Tibial nerve (tissue), 4 donors: Measurements from ENCODE around the gene TPP2. TPM values are rescaled to one million over a fixed set of nuclear protein-coding genes. Genes with fewer than 3 reads are reported as not detected.

Source experiments
- DNase-seq, 2 donors: peaks; one replicate each; pipeline ENCODE4 v3.0.0-alpha.2; 2019; ENCODE audit warnings: low spot score in 2 of 2
- H3K27ac ChIP-seq, 4 donors: fragments of 200-600 bp; sonication (generic) in 3 of 4; one replicate each; pipeline ENCODE4 v1.5.1; 2017 to 2019; ENCODE audit warnings: mild to moderate bottlenecking in 1 of 4
- H3K27me3 ChIP-seq, 2 donors: fragments of 200-600 bp; sonication (generic) in 1 of 2; one replicate each; pipeline versions ENCODE4 v1.5.1 to v1.6.0; 2017 to 2019
- H3K36me3 ChIP-seq, 3 donors: fragments of 200-600 bp; sonication (generic); one replicate each; pipeline ENCODE4 v1.5.1; 2018 to 2019
- H3K4me1 ChIP-seq, 4 donors: fragments of 200-600 bp; sonication (generic) in 3 of 4; one replicate each; pipeline ENCODE4 v1.5.1; 2017 to 2019
- H3K4me3 ChIP-seq, 4 donors: fragments of 200-600 bp; sonication (generic) in 3 of 4; one replicate each; pipeline ENCODE4 v1.5.1; 2017 to 2019; ENCODE audit warnings: mild to moderate bottlenecking in 1 of 4, moderate library complexity in 1 of 4
- H3K9me3 ChIP-seq, 4 donors: fragments of 200-600 bp; sonication (generic) in 3 of 4; one replicate each; pipeline ENCODE4 v1.5.1; 2017 to 2019
- EP300 ChIP-seq, 2 donors: sonication (generic); formaldehyde crosslinking; IDR thresholded peaks; one replicate each; pipeline ENCODE4 v1.6.1; 2017; ENCODE audit warnings: antibody characterized with exemption in 2 of 2, mild to moderate bottlenecking in 1 of 2
- POLR2A ChIP-seq, 2 donors: fragments of 450-650 bp; IDR thresholded peaks; one replicate each; pipeline ENCODE4 v1.6.1; 2017; ENCODE audit warnings: antibody characterized with exemption in 2 of 2, mild to moderate bottlenecking in 2 of 2, moderate library complexity in 2 of 2
- WGBS, 2 donors: methylation state at CpG; one replicate each; pipeline ENCODE4 v1.1.5; 2018; 5-methylcytosine and 5-hydroxymethylcytosine counted together
- total RNA-seq, 4 donors: library from RNA; depleted of rRNA; stranded (reverse); fragments of >200 nt; gene quantifications; one replicate each; pipeline ENCODE4 v1.1.0, GENCODE V29; 2016
- TF ChIP-seq, protein P1 (sequence below), 5 experiments: fragments of 200-600 bp in 3 of 5; fragments of 450-650 bp in 2 of 5; sonication (generic) in 3 of 5; IDR thresholded peaks; one replicate each; pipeline ENCODE4 v1.5.1; 2016 to 2019; ENCODE audit warnings: antibody characterized with exemption in 5 of 5, mild to moderate bottlenecking in 3 of 5, moderate library complexity in 2 of 5

Gene TPP2
- total RNA-seq, 4 donors from 2014 or later, result 37.8 to 47.5 (median 43.9) TPM

DNA sequence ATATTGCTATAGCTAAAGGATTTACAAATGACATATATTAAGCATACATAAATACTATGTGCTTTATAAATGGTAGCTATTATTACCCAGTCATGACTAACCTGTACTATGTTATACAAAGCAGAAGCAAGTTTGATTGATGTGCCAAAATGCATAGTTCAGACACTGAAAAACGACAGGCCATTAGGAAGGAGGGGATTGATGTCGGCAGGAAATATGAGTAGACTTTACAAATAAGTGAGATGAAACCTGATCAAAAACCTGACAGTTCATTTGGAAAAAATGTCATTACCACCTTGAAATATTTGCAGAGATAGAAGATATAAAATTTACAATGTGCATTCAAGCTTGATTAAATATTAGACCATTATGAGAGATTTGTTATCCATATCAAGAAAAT, 38.8 kb upstream of the TPP2 start:
- no peaks in the 10 kb centered on the region for H3K27me3 ChIP-seq
- H3K4me3 ChIP-seq, result no peak overlapping the region
- H3K4me1 ChIP-seq, result peaks cover 0 to 6% (median 0%) of the 10 kb centered on the region in 4 donors
- H3K9me3 ChIP-seq, result no peaks in the 10 kb centered on the region
- WGBS, 2 donors, result 53 to 69% methylated on average over 2 of the region's 2 CpGs
- H3K36me3 ChIP-seq, result no peaks in the 10 kb centered on the region
- TF ChIP-seq, protein P1, sequence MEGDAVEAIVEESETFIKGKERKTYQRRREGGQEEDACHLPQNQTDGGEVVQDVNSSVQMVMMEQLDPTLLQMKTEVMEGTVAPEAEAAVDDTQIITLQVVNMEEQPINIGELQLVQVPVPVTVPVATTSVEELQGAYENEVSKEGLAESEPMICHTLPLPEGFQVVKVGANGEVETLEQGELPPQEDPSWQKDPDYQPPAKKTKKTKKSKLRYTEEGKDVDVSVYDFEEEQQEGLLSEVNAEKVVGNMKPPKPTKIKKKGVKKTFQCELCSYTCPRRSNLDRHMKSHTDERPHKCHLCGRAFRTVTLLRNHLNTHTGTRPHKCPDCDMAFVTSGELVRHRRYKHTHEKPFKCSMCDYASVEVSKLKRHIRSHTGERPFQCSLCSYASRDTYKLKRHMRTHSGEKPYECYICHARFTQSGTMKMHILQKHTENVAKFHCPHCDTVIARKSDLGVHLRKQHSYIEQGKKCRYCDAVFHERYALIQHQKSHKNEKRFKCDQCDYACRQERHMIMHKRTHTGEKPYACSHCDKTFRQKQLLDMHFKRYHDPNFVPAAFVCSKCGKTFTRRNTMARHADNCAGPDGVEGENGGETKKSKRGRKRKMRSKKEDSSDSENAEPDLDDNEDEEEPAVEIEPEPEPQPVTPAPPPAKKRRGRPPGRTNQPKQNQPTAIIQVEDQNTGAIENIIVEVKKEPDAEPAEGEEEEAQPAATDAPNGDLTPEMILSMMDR (IDR thresholded peaks at IDR 0.05), result no peak
- TF ChIP-seq POLR2A (IDR thresholded peaks at IDR 0.05) (no peak), EP300 (IDR thresholded peaks at IDR 0.05) (no peak)
- no peak for DNase-seq
- no peak overlapping the region for H3K27ac ChIP-seq

DNA sequence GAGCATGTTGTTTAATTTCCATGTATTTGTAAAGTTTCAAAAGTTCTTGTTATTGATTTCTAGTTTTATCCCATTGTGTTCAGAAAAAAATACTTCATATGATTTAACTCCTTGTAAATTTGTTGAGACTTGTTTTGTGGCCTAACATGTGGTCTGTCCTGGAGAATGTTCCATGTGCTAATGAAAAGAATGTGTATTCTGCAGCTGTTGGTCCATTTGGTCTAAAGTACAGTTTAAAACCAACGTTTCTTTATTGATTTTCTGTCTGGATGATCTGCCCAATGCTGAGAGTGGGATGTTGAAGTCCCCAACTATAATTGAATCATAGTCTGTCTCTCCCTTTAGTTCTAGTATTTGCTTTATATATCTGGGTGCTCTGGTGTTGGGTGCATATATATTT, 34.9 kb upstream of the TPP2 start:
- Histone ChIP-seq H3K4me1 (no peaks in the 10 kb centered on the region), H3K4me3 (no peak overlapping the region), H3K27me3 (no peaks in the 10 kb centered on the region), H3K36me3 (no peaks in the 10 kb centered on the region), H3K9me3 (no peaks in the 10 kb centered on the region), H3K27ac (no peak overlapping the region)
- TF ChIP-seq, protein P1 (IDR thresholded peaks at IDR 0.05), result no peak
- TF ChIP-seq EP300 (IDR thresholded peaks at IDR 0.05), result no peak
- no peak for TF ChIP-seq POLR2A (IDR thresholded peaks at IDR 0.05)
- 56 to 62% methylated on average over 1 of the region's 1 CpG for WGBS, 2 donors
- no peak for DNase-seq

DNA sequence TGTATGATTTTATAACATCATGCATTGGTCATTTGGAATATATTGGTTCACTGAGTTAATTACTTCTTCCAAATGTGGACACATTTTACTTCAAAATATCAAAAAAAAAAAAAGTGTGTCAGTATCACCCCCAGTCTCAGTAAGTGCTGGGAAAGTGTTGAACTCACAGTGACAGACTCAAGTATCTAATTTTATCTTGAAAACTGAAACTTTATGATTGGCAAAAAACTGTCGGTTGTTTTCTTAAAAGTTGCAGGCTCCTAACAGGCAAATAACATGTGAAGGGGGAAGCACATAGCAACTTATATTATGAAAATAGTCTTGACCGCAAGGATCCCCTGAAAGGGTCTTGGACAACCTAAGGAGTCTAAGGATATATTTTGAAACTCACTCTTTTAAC, 33.5 kb upstream of the TPP2 start:
- H3K9me3 ChIP-seq, result no peaks in the 10 kb centered on the region
- H3K4me1 ChIP-seq, result no peaks in the 10 kb centered on the region
- WGBS, 2 donors, result 88 to 93% methylated on average over 2 of the region's 2 CpGs
- peaks cover 0 to 4% of the 10 kb centered on the region in 2 donors for H3K27me3 ChIP-seq
- TF ChIP-seq POLR2A (IDR thresholded peaks at IDR 0.05), result no peak
- no peak for TF ChIP-seq EP300 (IDR thresholded peaks at IDR 0.05)
- TF ChIP-seq, protein P1 (IDR thresholded peaks at IDR 0.05), result no peak
- H3K4me3 ChIP-seq, result no peak overlapping the region
- no peaks in the 10 kb centered on the region for H3K36me3 ChIP-seq
- H3K27ac ChIP-seq, result no peak overlapping the region
- DNase-seq, result no peak

DNA sequence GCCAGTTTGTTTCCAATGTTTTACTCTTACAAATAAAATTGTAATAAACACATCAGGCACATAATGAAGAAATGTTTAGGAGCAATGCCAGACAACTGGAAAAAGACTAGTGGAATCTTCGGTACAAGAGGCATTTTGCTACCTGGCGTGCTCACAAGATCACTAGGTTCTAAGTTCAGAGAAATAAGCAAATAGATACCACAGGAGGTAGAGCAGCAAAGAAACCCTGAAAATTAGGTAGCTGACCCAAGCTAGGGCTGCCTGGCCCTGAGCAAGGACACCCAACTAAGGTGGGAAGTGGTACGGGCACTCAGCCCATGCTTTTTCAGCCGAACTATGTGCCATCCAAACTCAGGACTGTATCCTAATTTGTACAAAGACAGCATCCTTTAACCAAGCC, 32.2 kb upstream of the TPP2 start:
- Histone ChIP-seq H3K27me3 (peaks cover 0 to 4% of the 10 kb centered on the region in 2 donors), H3K4me1 (no peaks in the 10 kb centered on the region), H3K36me3 (no peaks in the 10 kb centered on the region), H3K9me3 (no peaks in the 10 kb centered on the region), H3K27ac (no peak overlapping the region), H3K4me3 (no peak overlapping the region)
- no peak for TF ChIP-seq POLR2A (IDR thresholded peaks at IDR 0.05)
- TF ChIP-seq, protein P1 (IDR thresholded peaks at IDR 0.05), result no peak
- 88 to 96% methylated on average over 4 of the region's 4 CpGs for WGBS, 2 donors
- no peak for DNase-seq

DNA sequence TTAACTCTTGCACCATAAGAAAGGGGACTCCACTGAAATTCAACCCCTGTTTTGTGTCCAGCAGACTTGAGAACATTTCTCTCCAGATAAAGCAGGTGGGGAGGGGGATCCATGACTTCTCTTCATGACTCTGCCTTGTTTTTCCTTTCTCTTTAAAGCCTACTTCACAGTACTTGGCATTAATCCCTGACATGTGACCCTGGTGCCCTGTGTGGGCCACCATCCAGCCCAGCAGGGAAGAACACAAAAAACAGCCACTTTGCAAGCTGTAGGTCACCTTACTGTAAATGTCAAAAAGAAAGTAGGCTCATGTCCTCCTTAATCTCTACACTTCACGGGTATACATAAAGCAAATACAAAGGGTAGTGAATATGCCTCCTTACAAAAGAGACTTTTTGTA, 30.3 kb upstream of the TPP2 start:
- TF ChIP-seq POLR2A (IDR thresholded peaks at IDR 0.05) (no peak), EP300 (IDR thresholded peaks at IDR 0.05) (no peak)
- TF ChIP-seq, protein P1 (IDR thresholded peaks at IDR 0.05), result no peak
- 48% methylated on average over 1 of the region's 1 CpG for WGBS, 2 donors

More for the DNA sequence above, 30.3 kb upstream of the TPP2 start:
- no peak for DNase-seq
- no peak overlapping the region for H3K4me3 ChIP-seq
- no peaks in the 10 kb centered on the region for H3K4me1 ChIP-seq
- no peaks in the 10 kb centered on the region for H3K9me3 ChIP-seq
- no peaks in the 10 kb centered on the region for H3K36me3 ChIP-seq
- H3K27ac ChIP-seq, result no peak overlapping the region
- H3K27me3 ChIP-seq, result peaks cover 0 to 4% of the 10 kb centered on the region in 2 donors
